ENCODE data around the gene GHRH.

- TF ChIP-seq CTCF (IDR thresholded peaks at IDR 0.05; ENCODE audit: poor library complexity) (no peak), EZH2 (IDR thresholded peaks at IDR 0.05; ENCODE audit: borderline replicate concordance) (no peak), EZH2phosphoT487 (IDR thresholded peaks at IDR 0.05; ENCODE audit: low read depth, severe bottlenecking, unreplicated experiment) (no peak)
These were observed 1.7 kb downstream of the GHRH start for GRCh38 chr20:37259865-37260264.

All from hepatocyte (in vitro differentiated cells).